ENCODE measurements around the gene DPH1. TPM values are rescaled to one million over a fixed set of nuclear protein-coding genes. Genes with fewer than 3 reads are reported as not detected.
"Not testable (repeated sequence)": the region's sequence is repeated elsewhere in the genome, so short reads cannot be mapped to it uniquely, and the experiment has no call there.

The DPH1 gene
- total RNA-seq (10 to 100 TPM; 91.9 to 93.3 TPM), polyA plus RNA-seq (ENCODE audit: insufficient read depth, low read depth, low replicate concordance) (32.6 TPM)
- long read RNA-seq, donor 1, partial matches to known transcripts = 0 of 10 reads
- long read RNA-seq, donor 1, other reads (novel, unspliced or antisense) = 0 of 10 reads
- long read RNA-seq, donor 2, partial matches to known transcripts = 22 of 27 reads
- long read RNA-seq, donor 2, other reads (novel, unspliced or antisense) = 0 of 27 reads

DNA sequence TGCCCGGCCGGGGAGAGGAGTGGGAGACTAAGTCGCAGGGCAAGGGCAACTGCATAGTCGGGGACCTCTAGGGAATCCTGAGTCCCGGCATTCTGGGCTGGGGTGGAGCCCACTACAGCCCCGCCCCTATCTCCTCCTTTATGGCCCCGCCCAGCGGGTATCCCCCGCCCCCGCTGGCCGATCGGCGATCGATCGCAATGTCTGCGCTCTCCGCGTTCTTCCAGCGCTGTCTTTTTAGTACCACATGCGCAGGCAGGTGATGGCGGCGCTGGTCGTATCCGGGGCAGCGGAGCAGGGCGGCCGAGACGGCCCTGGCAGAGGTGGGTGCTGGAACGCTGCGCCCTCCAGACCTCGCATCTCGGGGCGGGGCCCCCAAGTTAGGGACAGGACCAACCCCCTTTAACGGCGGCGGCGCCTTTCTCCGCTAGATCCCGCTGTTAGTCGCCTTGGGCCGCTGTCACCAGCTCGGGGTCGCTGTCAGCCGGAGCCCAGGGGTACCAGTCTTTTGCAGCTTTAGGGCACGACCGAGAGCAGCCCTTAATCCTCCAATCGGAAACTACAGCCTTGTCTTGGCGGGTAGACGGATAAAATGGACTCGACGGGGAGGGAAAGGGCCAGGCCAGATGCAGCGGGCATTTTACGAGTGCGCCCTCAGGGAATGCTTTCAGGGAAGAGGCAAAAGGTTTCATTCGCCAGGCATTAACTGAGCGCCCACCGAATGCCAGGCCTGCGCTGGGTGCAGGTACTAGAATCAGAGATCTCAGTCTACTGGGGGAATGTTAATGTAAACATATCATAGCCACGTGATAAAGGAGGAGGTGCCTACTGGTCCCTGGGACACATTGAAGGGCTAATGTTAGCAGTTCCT is at the start of gene DPH1:
Gene DPH1 (plus strand): TSS at position 243 of the 868 bp plus-strand sequence. CDS start 17 bp downstream, at position 260.
- Histone ChIP-seq H3K36me3 (ENCODE audit: low read depth, missing control alignments) (no peaks in the 10 kb centered on the region), H3K27ac (peak within 1 kb of the TSS; percentile 69 to 72), H3K9me3 (no peaks in the 10 kb centered on the region), H3K27me3 (no peaks in the 10 kb centered on the region), H3K4me1 (peaks cover 17% of the 10 kb centered on the region), H3K4me3 (peak within 1 kb of the TSS; percentile 98 to 100)
- intact Hi-C loops (cut with DNase I; ENCODE audit: low total_unique reads) = loop anchor here (5.0 kb wide), 1 partner anchor 123 kb away; no protein-coding TSS in a partner anchor
- WGBS, 2 donors = 0% methylated on average over 11 to 45 of the region's 59 CpGs
- peak; percentile 94 for DNase-seq
- TF ChIP-seq, protein P1, sequence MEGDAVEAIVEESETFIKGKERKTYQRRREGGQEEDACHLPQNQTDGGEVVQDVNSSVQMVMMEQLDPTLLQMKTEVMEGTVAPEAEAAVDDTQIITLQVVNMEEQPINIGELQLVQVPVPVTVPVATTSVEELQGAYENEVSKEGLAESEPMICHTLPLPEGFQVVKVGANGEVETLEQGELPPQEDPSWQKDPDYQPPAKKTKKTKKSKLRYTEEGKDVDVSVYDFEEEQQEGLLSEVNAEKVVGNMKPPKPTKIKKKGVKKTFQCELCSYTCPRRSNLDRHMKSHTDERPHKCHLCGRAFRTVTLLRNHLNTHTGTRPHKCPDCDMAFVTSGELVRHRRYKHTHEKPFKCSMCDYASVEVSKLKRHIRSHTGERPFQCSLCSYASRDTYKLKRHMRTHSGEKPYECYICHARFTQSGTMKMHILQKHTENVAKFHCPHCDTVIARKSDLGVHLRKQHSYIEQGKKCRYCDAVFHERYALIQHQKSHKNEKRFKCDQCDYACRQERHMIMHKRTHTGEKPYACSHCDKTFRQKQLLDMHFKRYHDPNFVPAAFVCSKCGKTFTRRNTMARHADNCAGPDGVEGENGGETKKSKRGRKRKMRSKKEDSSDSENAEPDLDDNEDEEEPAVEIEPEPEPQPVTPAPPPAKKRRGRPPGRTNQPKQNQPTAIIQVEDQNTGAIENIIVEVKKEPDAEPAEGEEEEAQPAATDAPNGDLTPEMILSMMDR (IDR thresholded peaks at IDR 0.05) = peak in 1 of 3 experiments; percentile 26
- no peak for TF ChIP-seq POLR2A (IDR thresholded peaks at IDR 0.05)

DNA sequence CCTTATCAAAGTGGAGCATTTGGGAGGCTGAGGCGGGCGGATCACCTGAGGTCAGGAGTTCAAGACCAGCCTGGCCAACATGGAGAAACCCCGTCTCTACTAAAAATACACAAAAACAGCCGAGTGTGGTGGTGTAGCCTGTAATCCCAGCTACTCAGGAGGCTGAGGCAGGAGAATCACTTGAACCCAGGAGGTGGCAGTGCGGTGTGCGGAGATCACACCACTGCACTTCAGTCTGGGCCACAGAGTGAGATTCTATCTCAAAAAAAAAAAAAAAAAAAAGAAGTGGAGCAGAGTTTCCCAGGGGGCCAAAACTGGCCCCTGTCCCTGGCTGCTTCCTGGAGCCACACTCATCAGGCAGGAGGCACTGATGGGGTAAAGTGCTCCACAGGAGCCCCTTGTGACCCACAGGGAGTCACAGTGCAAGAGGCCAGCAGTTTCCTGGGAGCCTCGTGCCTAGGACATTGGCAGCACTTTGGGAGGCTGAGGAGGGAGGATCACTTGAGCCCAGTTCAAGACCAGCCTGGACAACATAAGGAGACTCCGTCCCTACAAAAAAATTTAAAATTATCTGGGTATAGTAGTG is 49.2 kb upstream of the DPH1 start:
- no peak for DNase-seq
- Histone ChIP-seq H3K4me3 (no peak overlapping the region), H3K9me3 (no peaks in the 10 kb centered on the region), H3K27ac (no peak overlapping the region), H3K36me3 (ENCODE audit: low read depth, missing control alignments) (no peaks in the 10 kb centered on the region), H3K27me3 (no peaks in the 10 kb centered on the region), H3K4me1 (peaks cover 29% of the 10 kb centered on the region)
- TF ChIP-seq POLR2A (IDR thresholded peaks at IDR 0.05) = no peak
- TF ChIP-seq, protein P1 (IDR thresholded peaks at IDR 0.05) = no peak
- WGBS, 2 donors = 80 to 81% methylated on average over 6 to 8 of the region's 8 CpGs
- intact Hi-C loops (cut with DNase I; ENCODE audit: low total_unique reads) = no loop called here

DNA sequence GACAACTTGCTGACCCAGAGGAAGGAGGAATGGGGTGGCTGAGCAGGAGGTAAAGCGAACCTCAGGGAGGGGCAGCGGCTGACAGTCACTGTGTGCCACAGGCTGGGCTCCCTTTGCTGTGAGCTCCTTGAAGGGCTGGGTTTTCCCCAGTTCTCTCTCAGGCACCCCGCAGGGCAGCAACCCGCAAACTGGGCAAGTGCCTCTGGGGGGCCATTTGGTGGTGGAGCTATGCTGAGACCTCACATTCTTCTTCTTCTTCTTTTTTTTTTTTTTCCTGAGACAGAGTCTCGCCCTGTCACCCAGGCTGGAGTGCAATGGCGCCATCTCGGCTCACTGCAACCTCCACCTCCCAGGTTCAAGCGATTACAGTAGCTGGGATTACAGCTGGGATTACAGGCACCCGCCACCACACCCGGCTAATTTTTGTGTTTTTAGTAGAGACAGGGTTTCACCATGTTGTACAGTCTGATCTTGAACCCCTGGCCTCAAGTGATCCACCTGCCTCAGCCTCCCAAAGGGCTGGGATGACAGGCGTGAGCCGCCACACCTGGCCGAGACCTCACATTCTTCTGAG is 47.1 kb upstream of the DPH1 start:
- H3K36me3 ChIP-seq (ENCODE audit: low read depth, missing control alignments); H3K4me3 ChIP-seq; H3K27me3 ChIP-seq; H3K27ac ChIP-seq; DNase-seq; H3K9me3 ChIP-seq; intact Hi-C loops (cut with DNase I; ENCODE audit: low total_unique reads): not testable (repeated sequence)
- H3K4me1 ChIP-seq = peaks cover 12% of the 10 kb centered on the region
- 87 to 89% methylated on average over 10 to 13 of the region's 13 CpGs for WGBS, 2 donors

DNA sequence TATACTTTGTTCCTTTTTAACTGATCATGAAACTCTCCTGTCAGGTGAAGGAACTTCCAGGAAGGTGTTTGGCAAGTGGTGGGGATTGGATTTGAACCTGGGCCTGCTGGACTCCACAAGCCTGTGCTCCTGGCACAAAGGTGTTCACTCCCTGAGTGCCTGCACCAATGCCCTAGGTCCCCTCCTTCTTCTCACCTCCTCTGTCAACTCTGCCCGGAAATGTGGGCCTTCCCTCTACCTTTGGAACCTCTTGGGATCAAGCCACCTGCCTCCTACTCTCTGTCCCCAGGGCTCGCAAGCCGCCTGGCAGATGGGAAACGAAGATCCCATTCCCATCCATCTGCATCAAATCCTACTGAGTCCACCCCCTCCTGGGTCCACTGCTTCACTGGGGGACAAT is 44.9 kb upstream of the DPH1 start:
- H3K36me3 ChIP-seq (ENCODE audit: low read depth, missing control alignments) = no peaks in the 10 kb centered on the region
- DNase-seq = no peak
- 89 to 98% methylated on average over 4 of the region's 4 CpGs for WGBS, 2 donors
- TF ChIP-seq, protein P1 (IDR thresholded peaks at IDR 0.05) = no peak
- no peak for TF ChIP-seq POLR2A (IDR thresholded peaks at IDR 0.05)
- H3K4me3 ChIP-seq = no peak overlapping the region
- intact Hi-C loops (cut with DNase I; ENCODE audit: low total_unique reads) = no loop called here
- H3K27me3 ChIP-seq = no peaks in the 10 kb centered on the region
- no peaks in the 10 kb centered on the region for H3K9me3 ChIP-seq
- H3K27ac ChIP-seq = no peak overlapping the region
- peaks cover 7% of the 10 kb centered on the region for H3K4me1 ChIP-seq

DNA sequence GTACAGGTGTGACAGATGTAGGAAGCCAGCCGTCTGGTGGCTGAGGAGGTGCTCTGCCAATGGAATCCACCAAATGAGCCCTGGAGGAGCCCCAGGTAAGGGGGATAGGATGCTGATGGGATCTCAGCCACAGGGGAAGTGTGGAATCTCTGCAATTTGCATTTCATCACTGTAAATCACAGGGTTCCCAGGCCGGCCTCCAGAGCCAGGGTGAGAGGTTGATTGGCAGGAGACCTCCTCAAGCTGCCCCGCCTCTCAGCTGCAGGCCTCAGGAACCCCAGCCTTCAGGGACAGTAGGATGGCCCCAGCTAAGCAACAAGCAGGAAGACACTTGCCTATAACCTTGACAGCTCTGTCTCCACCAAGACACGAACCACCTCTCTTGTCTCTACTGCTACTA is 44.3 kb upstream of the DPH1 start:
- Histone ChIP-seq H3K9me3 (no peaks in the 10 kb centered on the region), H3K27me3 (no peaks in the 10 kb centered on the region), H3K4me3 (no peak overlapping the region), H3K4me1 (peaks cover 7% of the 10 kb centered on the region), H3K27ac (no peak overlapping the region), H3K36me3 (ENCODE audit: low read depth, missing control alignments) (no peaks in the 10 kb centered on the region)
- DNase-seq = no peak
- no peak for TF ChIP-seq POLR2A (IDR thresholded peaks at IDR 0.05)
- TF ChIP-seq, protein P1 (IDR thresholded peaks at IDR 0.05) = no peak
- intact Hi-C loops (cut with DNase I; ENCODE audit: low total_unique reads) = no loop called here
- 73 to 75% methylated on average over 2 to 4 of the region's 4 CpGs for WGBS, 2 donors
